Left kidney (tissue), 8 donors: ENCODE results near the gene R3HDM4. TPM values are rescaled to one million over a fixed set of nuclear protein-coding genes. Genes with fewer than 3 reads are reported as not detected.
"Not testable (repeated sequence)": the region's sequence is repeated elsewhere in the genome, so short reads cannot be mapped to it uniquely, and the experiment has no call there.

ENCODE experiments used
- DNase-seq: peaks from one replicate; pipeline ENCODE4 v3.0.0-alpha.2; 2013
- long read RNA-seq, 8 donors: transcript quantifications; one replicate each; lab custom pipeline, GENCODE V29; 2026
- polyA plus RNA-seq: library from polyadenylated mRNA; unstranded; fragments of 120-200 nt; gene quantifications from one replicate; pipeline ENCODE4 v1.2.1, GENCODE V29; 2013; ENCODE audit not compliant: insufficient read length

The R3HDM4 gene
- polyA plus RNA-seq, result 34.8 TPM
- long read RNA-seq, donor 1, transcript R3HDM4-201 (8 exons, 1,815 nt), result major isoform, 12 of 15 reads
- long read RNA-seq, donor 1, partial matches to known transcripts, result 0 of 15 reads
- long read RNA-seq, donor 1, other reads (novel, unspliced or antisense), result 0 of 15 reads
- long read RNA-seq, donor 2, transcript R3HDM4-201 (8 exons, 1,815 nt), result major isoform, 10 of 16 reads
- long read RNA-seq, donor 2, partial matches to known transcripts, result 6 of 16 reads
- long read RNA-seq, donor 2, other reads (novel, unspliced or antisense), result 0 of 16 reads
- long read RNA-seq, donor 3, transcript R3HDM4-201 (8 exons, 1,815 nt), result major isoform, 8 of 9 reads
- long read RNA-seq, donor 3, partial matches to known transcripts, result 0 of 9 reads
- long read RNA-seq, donor 3, other reads (novel, unspliced or antisense), result 0 of 9 reads
- long read RNA-seq, donor 4, partial matches to known transcripts, result 0 of 2 reads
- long read RNA-seq, donor 4, other reads (novel, unspliced or antisense), result 0 of 2 reads
- long read RNA-seq, donor 5, transcript R3HDM4-201 (8 exons, 1,815 nt), result major isoform, 10 of 16 reads
- long read RNA-seq, donor 5, partial matches to known transcripts, result 0 of 16 reads
- long read RNA-seq, donor 5, other reads (novel, unspliced or antisense), result 6 of 16 reads
- long read RNA-seq, donor 6, transcript R3HDM4-201 (8 exons, 1,815 nt), result major isoform, 10 of 10 reads
- long read RNA-seq, donor 6, partial matches to known transcripts, result 0 of 10 reads
- long read RNA-seq, donor 6, other reads (novel, unspliced or antisense), result 0 of 10 reads
- long read RNA-seq, donor 7, transcript R3HDM4-201 (8 exons, 1,815 nt), result major isoform, 22 of 23 reads
- long read RNA-seq, donor 7, partial matches to known transcripts, result 0 of 23 reads
- long read RNA-seq, donor 7, other reads (novel, unspliced or antisense), result 0 of 23 reads
- long read RNA-seq, donor 8, transcript R3HDM4-201 (8 exons, 1,815 nt), result major isoform, 12 of 13 reads
- long read RNA-seq, donor 8, partial matches to known transcripts, result 0 of 13 reads
- long read RNA-seq, donor 8, other reads (novel, unspliced or antisense), result 0 of 13 reads

DNA sequence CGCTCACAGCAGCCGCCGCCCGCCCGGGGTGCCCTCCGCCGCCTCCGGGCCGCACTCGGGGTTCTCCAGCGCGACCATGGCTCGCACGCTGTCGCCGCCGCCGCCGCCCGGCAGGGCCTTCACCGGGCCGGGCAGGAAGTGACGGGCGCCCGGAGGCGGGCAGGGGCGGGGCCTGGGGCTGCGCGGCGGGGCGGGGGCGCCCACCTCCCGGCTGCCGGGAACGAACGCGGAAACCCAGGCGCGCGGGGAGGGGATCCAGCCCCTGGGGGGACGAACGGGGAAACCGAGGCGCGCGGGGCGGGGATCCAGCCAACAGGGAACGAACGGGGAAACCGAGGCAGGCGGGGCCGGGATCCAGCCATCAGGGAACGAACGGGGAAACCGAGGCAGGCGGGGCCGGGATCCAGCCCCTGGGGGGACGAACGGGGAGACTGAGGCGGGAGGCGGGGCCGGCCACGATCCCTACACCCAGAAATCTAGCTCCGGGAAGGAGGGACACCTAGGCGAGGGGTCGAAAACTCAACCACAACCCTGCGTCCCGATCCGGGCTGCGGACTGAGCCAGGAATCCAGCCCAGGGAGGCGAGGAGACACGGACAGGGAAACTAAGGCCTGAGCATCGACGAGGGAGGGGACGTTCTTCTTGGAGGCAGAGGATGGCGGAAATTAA is at the start of gene R3HDM4:
Gene R3HDM4 (minus strand): TSS at position 140 of the 669 bp plus-strand sequence. CDS start 62 bp downstream, at position 78.
- DNase-seq, result no peak

DNA sequence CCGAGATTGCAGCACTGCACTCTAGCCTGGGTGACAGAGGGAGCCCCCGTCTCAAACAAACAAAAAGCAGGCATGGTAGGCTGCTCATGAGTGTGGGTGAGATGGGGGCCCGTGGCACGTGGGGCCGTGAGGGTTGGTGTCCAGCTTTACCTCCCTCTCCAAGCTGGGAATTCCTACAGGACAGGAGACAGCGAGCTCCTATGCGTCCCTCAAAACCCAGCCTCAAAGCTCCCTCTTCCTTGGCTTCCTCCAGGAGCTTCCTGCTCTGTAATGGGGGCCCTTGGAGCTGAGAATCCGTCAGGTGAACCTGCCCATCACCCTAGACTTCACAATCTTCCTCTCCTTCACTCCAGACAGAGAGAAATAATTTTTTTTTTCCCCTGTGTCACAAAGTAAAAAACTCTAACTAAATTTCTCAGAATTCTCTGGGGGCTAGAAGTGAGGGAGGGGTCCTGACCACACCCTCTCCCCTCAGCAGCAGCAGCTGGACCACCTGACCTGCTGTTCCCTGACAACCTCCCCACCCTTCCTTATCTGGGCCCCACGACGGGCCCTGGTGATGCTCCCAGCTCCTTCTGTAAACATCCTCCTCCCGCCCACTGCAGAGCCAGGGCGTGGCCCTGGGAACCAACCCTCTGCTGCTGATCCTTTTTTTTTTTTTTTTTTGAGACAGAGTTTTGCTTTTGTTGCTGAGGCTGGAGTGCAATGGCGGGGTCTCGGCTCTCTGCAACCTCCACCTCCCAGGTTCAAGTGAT is 49.0 kb upstream of the R3HDM4 start:
- no peak for DNase-seq

GRCh38 chr19:960601-960938 is 47.6 kb upstream of the R3HDM4 start:
- no peak for DNase-seq

DNA sequence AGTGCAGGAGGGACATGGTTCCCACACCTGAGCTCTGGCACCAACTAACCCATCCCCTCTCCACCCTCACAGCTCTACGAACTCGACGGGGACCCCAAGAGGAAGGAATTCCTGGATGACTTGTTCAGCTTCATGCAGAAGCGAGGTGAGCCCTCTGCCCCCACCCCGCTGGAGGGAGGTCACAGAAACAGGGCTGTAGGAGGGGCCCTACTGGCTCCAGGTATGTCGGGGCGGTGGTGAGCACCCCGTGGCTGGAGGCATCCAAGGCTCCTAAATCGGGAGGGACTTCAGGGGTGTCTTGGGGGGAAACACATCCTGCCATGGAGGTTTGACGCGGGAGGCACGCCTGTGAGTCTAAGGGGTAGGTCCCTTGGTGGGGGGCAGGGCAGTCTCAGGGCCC is 47.0 kb upstream of the R3HDM4 start:
- DNase-seq, result no peak

GRCh38 chr19:958967-959855 is 46.2 kb upstream of the R3HDM4 start:
- no peak for DNase-seq

- DNase-seq, result not testable (repeated sequence)
Observed at GRCh38 chr19:957578-957977, 44.6 kb upstream of the R3HDM4 start.

- DNase-seq, result peak; percentile 71
Observed at GRCh38 chr19:956766-957440, 43.9 kb upstream of the R3HDM4 start.

DNA sequence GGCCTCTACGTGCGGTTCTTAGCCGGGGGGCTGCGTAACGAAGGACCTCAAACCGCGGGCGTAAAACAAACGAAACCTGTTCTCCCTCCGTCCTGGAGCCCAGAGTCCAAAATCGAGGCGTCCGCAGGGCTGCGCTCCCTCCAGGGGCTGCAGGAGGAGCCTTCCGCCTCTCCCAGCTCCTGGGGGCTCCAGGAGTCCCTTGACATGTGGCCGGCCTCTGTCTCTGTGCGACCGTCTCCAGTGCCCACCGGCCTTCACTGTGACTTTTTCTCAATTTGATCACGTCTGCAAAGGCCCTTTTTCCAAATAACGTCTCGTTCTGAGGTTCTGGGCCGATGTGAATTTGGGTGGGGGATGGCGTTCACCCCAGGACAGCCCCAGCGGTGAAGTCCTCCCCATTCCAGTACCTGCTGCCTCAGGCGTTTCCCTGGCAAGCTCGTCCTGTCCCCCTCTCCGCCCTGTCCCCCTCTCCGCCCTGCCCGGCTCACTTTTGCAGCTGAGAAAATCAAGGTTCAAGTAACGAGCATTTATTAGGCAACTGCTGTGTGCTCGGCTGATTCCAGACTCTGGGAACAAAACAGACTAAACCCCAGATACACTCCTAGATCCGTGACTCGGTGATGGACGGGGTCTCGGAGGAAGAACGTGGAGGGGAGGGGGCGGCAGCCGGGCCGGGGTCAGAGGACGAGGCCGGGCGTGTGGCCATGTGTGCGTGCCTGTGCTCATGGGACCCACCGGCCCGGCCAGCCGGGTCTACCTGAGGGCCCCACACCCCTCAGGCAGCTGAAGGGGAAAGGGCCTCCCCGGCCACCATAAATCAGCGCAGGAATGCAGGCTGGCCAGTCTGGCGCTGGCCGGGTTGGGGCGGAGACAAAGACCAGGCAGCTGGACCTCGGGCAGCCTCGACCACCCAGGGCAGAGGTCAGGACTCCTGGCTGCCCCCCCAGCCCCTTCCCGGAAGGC is 43.1 kb upstream of the R3HDM4 start:
- DNase-seq, result no peak

DNA sequence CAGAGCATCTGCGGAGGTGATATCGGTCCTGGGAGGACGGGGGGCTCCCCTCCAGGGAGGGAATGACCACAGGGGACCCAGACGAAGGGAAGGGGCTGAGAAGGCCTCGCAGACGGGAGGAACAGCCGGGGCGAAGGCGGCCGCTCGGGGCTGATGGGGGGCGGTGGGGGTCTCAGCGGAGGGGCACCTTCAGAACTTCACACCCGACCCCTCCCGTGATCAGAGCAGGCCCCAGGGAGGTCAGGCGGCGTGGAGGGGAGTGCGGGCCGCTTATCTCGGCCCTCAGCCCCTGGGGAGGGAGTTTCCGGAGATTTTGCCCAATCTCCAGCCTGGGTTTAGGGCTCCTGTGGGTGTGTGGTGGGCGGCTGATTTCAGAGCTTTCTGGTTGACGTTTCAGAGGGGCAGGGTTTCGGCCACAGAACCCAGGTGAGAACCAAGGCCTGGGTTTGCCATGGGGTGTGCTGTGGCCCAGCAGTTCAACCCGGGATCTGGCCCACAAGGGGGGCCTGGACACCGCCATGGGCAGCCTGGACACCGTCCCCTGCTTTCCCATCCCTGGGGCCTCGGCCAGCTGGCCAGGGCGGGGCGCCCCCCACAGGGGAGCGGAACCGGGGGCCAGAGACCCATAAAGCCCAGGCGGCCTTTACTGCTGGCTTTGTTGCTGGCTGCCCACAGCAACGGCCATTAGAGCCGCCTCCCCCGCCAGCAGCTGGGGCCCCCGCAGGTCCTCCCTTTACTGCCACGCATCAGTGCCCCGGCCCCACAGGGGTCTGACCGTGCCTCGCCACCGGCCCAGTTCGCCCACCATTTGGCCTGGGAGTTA is 41.9 kb upstream of the R3HDM4 start:
- peak; percentile 77 for DNase-seq

DNA sequence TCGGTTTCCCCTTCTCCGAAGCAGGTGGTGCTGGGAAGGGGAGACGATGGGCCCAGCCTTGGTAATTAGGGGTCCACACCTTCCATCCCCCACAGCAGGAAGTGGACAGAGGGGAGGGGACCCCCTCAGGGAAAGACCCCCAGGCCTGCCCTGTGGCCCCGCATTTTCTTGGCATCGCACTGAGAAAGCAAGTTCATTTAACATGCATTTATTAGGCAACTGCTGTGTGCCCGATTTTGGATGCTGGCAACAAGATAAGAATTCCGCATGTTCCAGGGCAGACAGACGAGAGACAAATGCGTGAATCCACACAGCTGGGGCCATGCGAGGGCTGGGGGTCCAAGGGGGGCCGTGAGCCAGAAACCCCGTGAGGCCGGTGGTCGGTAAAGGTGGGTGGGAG is 41.3 kb upstream of the R3HDM4 start:
- no peak for DNase-seq

DNA sequence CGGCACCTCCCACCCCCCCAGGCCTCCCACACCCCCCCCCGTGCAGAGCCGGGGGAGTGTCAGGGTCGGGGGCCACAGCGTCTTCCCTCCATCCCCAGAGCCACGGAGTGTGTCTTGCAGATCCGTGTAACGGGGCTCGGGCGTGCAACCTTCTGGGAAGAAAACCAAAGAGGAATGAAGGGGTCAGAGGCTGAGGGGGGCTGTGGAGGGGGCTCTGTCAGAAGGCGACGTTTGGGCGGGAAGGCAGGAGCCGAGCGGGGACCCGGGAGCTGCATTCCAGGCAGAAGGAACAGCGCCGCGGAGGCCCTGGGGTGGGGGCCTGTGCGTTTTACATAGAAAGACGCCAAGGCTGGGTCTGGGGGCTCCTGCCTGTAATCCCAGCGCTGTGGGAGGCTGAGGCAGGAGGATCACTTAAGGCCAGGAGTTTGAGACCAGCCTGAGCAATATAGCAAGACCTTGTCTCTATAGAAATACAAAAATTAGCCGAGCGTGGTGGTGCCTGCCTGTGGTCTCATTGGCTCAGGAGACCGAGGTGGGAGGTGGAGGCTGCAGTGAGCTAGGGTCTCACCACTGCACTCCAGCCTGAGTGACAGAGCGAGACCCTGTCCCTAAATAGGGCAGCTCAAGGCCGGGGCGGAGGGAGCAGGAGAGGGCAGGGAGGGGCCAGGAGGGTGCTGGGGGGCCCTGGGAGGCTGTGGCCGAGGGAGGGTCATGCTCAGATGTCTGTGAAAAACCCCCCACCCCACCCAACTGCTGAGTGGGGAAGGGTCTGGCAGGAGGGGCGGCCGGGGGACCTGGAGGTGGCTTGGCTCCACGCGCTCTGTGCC is 40.6 kb upstream of the R3HDM4 start:
- no peak for DNase-seq

DNA sequence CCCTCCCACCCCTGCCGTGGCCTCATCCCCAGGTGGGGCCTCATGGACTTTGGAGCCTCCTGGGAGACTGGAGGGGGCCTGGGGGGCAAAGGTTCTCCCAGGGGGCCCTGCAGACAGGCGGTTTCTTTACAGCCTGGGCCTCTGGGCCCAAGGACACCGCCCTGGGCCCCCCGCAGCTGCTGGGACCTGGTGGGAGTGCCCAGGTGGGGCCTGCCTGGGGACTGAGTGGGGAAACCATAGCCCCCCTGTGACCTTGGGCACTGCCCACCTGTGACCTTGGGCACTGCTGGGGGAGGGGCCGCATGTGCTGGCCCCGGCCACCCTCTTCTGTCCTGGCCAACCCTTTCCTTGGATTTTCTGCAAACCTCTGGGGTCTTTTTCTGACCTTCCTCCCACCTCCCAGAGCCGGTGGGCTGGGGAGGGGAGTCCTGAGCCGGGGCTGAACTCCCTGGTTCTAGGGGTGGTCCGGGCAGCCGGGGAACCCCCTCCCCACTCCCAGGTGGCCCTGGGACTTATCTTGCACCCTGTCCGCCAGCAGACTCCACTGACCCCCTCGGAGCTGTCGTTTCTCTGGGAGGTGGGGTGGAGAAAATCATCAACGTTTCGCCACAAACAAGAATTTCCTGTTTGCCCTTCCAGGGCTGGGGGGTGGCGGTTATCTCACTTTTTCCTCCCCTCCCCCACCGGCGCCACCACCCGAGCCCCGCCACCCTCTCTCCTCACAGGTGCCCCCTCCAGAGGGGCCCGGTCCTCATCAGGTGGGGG is 39.8 kb upstream of the R3HDM4 start:
- no peak for DNase-seq

- DNase-seq, result no peak
Observed at GRCh38 chr19:952049-952679, 39.1 kb upstream of the R3HDM4 start.

DNA sequence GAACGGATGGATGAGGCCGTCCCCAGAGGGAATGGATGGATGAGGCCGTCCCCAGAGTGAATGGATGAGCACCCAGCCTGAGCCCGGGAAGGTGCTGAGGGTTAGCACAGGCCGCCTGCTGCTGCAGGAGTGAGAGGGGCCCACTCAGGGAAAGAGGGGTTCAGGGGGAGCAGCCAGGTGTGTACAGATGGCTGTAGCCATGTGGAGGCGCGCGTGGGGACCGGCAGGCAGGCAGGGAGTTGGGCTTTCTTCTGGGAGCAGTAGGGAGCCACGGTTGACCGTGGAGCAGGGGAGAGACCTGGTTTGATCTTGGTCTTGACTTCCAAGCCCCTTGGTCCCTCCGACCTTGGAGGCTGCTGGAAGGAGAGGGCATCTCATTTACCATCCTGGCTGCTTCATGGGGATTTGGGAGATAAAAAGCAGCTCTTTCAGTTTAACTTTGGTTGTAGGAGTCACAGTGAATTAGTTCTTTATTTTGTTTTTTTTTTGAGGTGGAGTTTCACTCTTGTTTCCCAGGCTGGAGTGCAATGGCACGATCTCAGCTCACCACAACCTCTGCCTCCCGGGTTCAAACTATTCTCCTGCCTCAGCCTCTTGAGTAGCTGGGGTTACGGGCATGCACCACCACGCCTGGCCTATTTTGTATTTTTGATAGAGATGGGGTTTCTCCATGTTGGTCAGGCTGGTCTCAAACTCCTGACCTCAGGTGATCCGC is 37.5 kb upstream of the R3HDM4 start:
- no peak for DNase-seq
